Stimulated activated naive CD4-positive, alpha-beta T cell treated with Interleukin-2 at 50 U/mL for 16 hours (primary cell): Measurements from ENCODE around the gene LARP1.
"Not testable (repeated sequence)": the region's sequence is repeated elsewhere in the genome, so short reads cannot be mapped to it uniquely, and the experiment has no call there.

Experiments used
- DNase-seq: peaks from one replicate; lab custom pipeline; 2025; lab: John Stamatoyannopoulos, UW

The LARP1 gene

DNA sequence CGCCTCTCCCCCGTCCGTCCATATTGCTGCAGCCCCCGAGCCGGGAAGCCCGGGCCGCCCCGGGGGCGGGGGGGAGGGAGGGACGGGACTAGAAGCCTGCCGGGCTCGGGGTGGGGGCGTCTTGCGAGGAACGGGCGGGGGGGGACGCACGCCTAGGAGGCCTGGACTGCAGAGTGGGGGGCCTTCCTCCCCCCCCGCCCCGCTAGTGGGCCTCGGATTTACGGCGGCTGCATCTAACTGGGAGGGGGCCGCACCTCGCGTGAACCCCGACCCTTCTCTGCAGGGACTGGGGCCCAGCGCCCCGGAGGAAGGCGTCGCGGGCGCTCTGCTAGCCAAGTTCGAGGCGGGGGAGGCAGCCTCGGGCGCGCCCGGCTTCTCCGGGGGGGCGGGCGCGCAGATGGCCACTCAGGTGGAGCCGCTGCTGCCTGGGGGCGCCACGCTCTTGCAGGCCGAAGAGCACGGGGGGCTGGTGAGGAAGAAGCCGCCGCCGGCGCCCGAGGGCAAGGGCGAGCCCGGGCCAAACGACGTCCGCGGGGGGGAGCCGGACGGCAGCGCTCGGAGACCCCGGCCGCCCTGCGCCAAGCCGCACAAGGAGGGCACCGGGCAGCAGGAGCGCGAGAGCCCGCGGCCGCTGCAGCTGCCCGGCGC lies at the start of gene LARP1:
TSS of gene LARP1 (plus strand) at position 17 of the 648 bp plus-strand sequence. CDS start at position 398, 381 bp downstream.
- peak; percentile 50 for DNase-seq

DNA sequence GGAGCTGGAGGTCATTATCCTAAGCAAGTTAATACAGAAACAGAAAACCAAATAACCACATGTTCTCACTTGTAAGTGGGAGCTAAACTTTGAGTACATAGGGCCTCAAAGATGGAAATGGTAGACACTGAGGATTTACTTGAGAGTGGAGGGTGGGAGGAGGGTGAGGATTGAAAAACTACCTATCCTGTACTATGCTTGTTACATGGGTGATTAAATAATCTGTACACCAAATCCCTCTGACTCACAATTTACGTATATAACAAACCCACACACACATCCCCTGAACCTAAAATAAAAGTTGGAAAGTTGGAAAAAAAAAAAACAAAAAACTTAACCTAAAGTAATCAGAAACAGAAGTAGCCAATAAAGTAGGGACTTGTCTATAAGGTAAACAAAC lies 48.8 kb upstream of the LARP1 start:
- DNase-seq, result no peak

DNA sequence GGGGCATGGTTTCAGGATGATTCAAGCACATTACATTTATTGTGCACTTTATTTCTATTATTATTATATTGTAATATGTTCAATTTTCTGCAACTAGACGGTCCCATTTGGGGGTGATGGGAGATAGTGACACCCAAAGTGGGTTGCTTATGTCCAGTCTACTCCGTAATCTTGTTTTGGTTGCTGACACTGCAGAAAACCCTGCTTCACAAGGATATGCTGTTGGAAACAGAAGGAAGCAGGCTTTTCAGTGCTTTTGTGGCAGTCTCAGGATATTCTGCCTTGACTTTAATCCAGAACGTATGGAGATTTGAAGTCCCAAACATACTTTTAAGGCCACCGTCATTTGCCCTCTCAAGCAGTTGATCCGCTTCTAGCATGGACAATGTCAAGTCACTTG lies 47.5 kb upstream of the LARP1 start:
- DNase-seq, result no peak

DNA sequence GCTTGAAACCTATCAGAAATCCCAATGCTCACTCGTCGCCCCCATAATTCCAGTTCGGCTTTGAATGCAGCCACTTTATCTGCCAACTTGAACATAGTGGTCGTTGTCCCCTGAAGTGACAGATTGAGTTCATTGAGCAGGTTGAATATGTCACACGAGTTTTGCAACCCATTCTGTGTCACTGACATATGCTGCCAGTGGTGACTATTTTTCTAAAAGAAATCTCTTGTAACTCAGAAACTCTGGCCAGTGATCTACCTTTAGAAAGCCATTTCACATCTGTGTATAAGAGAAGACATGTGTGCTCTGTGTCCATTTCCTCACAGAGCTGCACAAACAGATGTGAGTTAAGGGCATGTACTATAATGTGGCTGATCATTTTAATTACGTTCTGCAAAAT lies 47.0 kb upstream of the LARP1 start:
- DNase-seq, result no peak

DNA sequence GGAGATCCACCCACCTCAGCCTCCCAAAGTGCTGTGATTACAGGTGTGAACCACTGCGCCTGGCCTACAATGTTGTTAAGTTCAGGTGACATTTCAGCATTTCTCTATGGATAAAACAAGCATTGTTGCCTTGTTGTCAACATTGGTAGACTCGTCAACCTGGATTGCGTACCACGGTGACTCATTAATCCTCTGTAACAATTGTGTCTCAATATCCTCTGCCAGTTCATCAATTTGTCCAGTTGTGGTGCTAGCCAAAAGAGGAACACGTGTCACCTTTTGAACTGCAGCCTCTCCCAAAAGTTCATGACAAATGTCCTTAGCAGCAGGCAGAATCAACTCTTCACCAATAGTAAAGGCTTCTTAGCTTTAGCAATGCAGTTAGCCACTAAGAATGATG lies 46.3 kb upstream of the LARP1 start:
- no peak for DNase-seq

DNA sequence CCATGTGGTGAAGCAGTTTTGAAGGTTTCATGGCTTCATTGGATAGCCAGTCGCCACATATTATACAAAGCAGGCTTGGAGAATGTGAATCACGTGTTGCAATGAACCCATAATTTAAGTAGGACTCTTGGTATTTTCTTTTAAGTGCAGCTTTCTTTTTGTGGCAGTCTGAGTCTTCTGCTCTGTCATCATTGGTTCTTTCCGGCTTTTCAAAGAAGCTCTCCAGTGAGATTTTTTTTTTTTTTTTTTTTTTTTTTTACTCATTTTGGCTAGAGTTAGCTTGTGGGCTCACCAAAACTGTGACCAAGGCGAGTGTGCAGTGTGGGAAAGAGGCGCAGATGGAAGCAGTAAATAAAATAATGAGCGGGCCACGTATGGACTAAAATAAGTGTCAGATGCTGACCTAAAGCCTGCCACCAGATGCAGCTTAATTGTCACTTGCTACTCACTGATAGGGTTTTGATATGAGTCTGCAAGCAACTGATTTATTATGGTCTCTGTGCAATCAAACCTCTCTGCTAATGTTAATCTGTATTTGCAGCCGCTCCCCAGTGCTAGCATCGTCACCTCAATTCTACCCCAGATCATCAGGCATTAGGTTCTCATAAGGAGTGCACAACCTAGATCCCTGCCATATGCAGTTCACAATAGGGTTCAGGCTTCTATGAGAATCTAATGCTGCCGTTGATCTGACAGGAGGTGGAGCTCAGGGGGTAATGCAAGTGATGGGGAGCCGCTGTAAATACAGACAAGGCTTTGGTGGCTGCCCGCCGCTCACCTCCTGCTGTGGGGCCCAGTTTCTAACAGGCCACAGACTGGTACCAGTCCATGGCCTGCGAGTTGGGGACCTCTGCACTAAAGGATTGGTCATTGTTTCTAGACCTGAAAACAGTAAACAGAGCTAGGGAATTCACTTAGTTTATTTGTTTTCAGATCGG lies 45.5 kb upstream of the LARP1 start:
- DNase-seq, result no peak

DNA sequence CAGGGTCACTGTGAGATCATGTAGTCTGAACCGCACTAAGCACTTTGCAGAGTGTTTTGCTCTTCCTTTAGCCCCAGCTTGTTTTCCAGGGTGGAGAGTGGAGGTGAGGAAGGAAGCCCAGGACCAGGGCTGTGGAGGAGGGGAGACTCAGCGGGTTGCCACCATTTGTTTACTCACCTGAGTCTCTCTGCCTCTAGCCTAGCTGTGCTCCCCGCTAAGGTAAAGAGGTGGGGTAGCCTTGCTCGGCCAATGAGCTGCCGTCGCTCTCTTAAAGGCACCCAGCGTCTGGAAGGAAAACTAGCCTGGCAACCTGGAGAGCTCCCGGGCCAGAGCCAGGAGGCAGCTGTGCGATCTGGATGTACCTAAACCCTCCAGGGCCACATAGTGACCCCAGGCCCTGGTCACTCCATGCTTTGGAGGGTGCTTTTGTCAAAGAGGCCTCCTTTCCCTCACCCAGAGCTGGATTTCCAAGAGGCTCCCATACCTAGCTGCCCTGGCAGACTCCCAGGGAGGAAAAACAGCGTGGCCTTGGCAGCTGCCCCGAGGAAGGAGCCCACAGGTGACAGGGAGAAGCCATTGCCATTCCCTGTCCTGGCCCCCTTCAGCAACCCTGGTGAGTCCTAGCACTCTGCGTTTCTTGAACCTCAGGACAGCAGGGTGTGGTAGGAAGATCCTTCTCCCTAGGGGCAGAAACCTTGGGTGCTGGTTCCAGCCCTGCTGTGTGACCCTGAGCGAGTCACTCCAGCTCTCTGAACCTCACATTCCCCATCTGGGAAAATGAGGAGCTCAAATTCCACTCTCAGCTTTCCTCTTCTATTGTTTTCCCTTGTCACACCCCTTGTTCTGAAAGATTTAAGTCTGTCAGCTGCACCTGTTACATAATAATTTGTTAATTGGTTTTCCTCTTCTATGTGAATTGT lies 42.4 kb upstream of the LARP1 start:
- no peak for DNase-seq

DNA sequence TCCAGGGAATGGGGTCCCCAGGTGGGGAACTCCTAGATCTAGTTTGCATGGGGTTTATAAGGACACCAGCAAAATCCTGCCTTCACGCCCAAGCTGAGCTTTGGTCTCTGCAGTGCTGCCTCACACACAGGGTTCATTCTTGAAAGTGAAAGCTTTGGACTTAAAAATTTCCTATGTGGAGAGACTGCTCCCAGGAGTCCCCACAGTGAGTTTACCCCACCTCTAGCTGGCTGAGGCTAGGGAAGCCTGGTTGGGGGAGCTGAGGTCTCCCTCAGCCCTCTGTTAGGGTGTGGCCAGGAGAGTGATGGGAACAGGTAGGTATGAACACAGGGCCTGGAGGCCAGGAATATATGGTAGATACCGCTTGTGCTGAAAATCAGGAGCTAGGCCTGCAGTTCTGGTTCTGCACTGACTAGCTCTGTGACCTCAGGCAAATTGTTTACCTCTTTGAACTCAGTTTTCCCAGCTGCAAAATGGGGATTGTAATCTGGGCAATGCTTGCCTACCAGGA lies 41.5 kb upstream of the LARP1 start:
- DNase-seq, result no peak

DNA sequence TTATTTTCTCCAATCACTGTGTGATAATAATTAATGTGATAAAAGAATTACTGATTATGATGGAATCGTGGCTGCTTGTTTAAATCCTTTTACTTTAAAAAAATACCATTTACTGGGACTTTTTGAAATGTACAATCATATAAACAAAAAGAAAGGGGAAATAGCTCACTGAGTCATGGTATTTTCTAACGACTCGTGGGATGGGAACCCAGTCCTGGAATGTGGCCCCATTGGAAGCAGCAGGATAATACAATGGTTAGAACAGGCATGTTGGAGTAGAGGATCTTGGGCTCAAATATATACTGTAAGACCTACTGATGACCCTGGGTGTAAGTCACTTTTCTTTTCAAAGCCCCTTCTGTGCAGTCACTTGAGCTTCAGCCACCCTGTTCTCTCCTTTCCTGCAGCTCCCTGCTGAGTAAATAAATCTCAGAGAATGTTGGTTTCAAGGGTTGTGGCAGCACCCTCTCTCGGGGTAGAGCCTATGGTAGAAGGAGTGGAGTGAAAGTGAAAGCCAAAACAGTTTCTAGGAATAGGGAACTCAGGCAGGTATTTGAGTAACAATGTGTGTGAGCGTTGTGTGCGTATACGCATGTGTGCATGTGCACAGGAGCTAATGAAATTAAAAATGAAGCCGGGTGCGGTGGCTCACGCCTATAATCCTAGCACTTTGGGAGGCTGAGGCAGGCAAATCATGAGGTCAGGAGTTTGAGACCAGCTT lies 40.8 kb upstream of the LARP1 start:
- no peak for DNase-seq

DNA sequence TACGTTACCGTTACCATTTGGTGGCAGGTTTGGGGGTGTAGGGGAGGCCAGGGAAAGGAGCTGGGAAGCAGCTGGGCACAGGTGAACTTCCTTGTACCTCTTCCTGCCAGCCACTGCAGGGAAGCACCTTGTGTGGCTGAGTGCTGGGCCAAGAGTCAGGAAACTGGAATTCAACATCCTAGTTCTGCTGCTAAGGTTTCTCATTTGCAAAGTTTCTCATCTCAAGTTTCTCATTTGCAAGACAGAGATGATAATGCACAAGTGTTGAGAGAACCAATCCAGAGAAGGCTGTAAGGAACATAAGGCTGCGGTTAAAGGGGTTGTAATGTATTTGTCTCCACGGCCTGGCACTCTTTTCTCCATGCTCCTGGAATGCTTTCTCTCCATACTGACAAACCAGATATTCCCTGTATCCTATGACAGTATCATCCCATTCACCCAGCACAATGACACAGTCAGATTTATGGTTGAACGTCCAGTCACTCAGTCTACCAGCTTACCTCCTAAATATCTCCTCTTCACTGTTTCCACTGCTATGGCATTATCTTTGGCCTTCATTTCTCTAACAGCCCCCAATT lies 33.6 kb upstream of the LARP1 start:
- DNase-seq, result no peak

DNA sequence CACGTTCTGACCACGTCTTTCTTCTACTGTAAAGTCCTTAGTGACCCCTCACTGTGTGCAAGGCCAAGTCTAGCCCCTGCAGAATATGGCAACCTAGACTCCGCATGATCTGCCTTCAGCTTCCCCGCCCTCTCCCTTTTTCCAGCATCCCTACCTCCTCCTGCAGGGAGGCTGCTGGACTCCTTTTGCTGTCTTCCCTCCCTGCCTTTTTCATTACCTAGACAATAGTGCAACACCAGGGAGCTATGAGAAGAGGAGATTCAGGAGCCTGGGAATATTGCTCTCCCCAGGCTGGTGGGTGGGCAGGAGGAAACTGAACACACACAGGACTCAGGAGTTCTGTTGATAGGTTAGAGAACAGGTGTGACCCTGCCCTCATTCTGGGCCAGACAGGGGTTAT lies 33.1 kb upstream of the LARP1 start:
- no peak for DNase-seq

DNA sequence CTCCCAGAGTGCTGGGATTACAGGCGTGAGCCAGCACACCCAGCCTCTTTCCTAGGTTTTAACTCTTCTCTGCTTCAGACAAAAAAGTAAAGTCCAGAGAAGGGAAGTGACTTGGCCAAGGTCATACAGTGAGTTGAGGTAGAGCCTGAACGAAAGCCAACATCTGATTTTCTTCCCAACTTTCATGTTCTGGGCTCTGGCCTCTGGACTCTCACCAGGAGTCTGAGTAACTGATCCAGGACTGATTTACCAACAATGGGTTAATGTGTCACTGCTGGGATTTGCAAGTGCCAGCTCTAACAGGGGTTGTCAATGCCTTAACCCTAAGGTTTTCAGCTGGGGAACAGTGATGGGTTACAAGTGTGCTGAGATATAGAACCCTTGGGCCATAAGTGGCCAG lies 32.2 kb upstream of the LARP1 start:
- DNase-seq, result no peak

DNA sequence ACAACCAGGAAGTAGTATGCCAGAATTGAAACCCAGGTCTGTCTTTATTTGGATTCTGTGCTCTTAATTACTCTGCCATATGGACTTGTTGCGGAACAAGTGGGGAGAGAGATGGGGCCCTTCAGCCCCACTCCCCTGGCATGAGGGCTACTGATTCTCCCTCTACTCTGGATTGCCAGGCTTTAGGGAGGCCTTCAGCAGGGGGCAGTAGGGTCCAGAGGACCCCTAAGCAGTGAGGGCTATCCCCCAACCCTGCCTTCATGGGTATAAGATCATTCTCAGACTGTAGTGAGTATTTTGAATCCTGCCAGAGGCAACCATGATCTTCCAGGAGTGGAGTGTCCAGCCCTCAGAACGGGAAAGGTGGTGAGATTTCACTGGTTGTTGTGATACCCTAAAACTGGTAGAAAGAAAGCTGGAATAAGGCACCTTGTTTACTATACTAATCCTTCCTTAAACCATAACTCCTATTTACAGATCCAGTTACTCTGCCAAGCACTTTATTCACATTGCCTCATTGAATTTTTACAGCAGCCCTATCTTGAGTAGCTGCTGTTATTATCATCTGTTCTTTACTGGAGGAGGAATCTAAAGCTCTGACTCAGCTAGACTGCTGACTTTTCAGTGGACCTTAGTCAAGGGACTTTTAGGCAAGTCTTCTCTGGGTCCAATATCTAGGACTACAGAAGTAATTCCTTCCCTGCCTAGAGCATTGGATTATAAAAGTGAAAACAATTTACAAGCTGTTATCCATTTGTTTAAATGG lies 31.3 kb upstream of the LARP1 start:
- DNase-seq, result no peak

DNA sequence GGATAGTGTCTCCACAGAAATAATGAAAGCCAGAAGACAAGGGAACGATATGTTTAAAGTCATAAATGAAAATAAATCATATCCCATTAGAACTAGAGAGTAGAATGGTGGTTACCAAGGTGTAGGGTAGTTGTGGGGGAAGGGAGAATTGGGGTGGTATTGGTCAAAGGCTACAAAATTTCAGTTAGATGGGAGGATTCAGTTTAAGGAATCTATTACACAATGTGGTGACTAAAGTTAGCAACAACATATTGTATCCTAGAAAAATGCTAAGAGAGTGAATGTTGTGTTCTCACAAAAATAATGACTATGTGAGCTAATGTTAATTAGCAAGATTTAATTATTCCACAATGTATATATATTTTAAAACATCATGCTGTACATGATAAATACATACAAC lies 27.8 kb upstream of the LARP1 start:
- DNase-seq, result no peak

DNA sequence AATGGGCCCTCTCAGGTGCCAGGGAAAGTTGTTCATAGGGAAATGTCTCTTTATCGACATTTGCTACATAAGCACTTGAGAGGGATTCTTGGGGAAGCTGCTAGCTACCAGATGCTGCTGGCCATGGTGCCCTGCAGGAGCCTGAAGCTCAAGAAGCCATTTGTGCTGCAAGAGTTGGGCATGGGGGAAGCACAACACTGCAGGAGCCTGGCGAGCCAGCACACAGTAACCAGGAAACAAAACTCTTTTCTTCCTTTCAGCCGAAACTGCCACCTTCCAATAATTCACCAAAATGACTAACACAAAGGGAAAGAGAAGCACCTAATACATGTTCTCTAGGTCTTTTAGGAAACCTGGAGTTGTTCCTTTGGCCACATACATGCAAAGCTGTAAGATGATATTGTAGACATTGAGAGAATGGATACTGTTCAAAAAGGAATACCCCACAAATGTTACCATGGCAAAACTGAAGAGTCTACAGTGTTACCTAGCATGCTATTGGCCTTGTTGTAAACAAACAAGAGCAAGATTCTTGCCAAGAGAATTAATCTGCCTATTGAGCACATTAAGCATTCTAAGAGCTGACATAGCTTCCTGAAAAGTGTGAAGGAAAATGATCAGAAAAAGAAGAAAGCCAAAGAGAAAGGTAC lies 26.1 kb upstream of the LARP1 start:
- no peak for DNase-seq

DNA sequence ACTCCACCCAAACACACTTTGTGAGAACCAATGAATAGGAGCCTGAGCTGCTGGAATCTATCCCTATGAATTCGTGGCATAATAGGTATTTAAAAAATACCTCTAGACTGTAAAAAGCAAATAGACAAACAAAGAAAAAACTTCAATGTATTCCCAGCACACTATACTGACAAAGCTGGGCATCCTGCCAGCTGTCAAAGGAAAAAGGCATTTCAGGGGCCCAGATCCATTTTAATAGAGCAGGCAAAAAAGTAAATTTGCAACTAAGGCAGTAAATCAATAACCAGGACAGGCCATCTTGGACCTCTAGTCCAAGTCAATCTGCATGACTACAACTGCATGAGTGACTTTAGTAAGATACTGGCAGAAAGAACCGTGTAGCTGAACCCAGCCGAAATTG lies 25.6 kb upstream of the LARP1 start:
- no peak for DNase-seq

DNA sequence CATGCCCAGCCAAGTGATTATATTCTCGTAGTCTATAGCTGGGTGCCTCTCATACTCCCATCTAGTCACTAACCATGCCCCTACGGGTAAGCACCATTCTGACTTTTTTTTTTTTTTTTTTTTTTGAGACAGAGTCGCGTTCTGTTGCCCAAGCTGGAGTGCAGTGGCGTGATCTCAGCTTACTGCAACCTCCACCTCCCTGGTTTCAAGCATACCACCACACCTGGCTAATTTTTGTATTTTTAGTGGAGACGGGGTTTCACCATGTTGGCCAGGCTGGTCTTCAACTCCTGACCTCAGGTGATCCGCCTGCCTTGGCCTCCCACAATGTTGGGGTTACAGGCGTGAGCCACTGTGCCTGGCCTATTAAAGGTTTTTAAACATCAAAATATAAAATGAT lies 24.4 kb upstream of the LARP1 start:
- not testable (repeated sequence) for DNase-seq

DNA sequence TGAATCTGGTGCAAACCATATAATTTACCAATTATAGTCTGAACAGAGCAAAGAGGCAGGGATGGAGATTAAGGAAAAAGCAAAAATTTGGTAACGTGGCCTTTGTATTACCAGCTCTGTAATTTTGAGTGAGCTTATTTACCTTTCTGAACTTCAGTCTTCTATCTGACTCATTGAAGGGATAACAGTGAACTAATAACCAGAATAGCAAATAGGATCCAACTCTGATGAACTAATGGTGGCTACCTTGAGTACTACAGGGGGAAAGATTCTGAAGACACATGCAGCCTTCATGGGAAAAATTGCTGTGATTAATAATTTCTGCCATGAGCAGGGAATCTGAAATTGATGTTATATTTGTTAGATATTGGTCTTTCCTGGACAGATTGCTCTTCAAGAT lies 23.0 kb upstream of the LARP1 start:
- DNase-seq, result no peak

DNA sequence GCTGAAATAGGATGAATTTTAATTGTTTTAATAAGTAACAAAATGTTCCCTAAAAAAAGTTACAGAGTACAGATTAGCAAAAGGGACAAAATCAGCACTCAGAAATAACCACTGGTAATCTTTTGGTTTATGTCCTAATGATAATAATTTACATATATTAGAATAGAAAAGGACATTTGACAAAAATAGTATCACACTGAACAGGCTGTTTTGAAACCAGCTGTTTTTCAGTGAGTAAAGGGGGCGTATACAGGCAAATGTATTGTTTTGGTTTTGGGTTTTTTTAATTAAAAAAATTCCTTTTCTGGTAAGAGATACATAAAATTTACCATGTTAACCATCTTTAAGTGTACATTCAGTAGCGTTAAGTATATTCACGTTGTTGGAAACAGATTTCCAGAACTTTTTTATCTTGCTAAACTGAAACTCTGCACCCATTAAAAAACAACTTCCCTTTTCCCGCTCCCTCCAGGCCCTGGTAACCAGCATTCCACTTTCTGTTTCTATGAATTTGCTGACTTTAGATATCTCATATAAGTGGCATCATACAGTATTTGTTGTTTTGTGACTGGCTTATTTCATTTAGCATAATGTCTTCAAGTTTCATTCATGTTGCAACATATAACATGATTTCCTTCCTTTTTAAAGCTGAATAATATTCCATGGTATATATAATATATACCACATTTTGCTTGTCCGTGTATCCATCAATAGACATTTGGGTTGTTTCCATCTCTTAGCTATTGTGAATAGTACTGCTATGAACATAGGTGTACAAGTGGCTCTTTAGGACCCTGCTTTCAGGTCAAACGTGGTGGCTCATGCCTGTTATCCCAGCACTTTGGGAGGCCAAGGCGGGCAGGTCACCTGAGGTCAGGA lies 20.6 kb upstream of the LARP1 start:
- DNase-seq, result no peak
